Panc1 (cell line): ENCODE data around the gene INPP4A. TPM values are rescaled to one million over a fixed set of nuclear protein-coding genes. Genes with fewer than 3 reads are reported as not detected.

Source experiments
- ATAC-seq: fragments of 200-7000 bp; cut with Tn5 transposase; 2 replicates; pipeline ENCODE4 v1.9.1; 2020; ENCODE audit warnings: mild to moderate bottlenecking, moderate library complexity
- BruUV-seq: library from RNA; stranded (reverse); fragments of 400-500 nt; replicated peaks from 2 replicates; lab custom pipeline; 2021; lab: Mats Ljungman, UMichigan
- CTCF ChIA-PET: fragments of 300-600 bp; sonication (Branson Sonifier 250); formaldehyde crosslinking; loops from one replicate; lab custom pipeline; 2022; ENCODE audit warnings: antibody characterized with exemption; lab: Charles Lee
- POLR2A ChIA-PET: fragments of 300-600 bp; sonication (Branson Sonifier 250); formaldehyde crosslinking; loops from one replicate; lab custom pipeline; 2022; ENCODE audit warnings: antibody characterized with exemption; lab: Charles Lee
- DNase-seq: peaks from one replicate; pipeline ENCODE4 v3.0.0-alpha.2; 2010; ENCODE audit warnings: low read depth, low spot score
- H3K27ac ChIP-seq: 2 replicates; pipeline ENCODE4 v1.5.1; 2011; ENCODE audit warnings: mild to moderate bottlenecking, low read length, inconsistent platforms
- H3K27me3 ChIP-seq: fragments of 200-500 bp; sonication (Bioruptor generic); 2 replicates; pipeline ENCODE4 v1.6.0; 2014; ENCODE audit warnings: low read length, inconsistent platforms; ENCODE audit not compliant: control insufficient read depth, insufficient read depth
- H3K36me3 ChIP-seq: fragments of 200-500 bp; sonication (Bioruptor generic); 2 replicates; pipeline ENCODE4 v1.5.1; 2014; ENCODE audit warnings: inconsistent platforms, mild to moderate bottlenecking, low read length, moderate library complexity; ENCODE audit not compliant: control insufficient read depth, insufficient read depth
- H3K4me1 ChIP-seq: 2 replicates; pipeline ENCODE4 v1.5.1; 2011; ENCODE audit warnings: inconsistent platforms, mild to moderate bottlenecking, low read length, moderate library complexity; ENCODE audit not compliant: control insufficient read depth, insufficient read depth
- H3K4me3 ChIP-seq, 2 experiments: 2 replicates each; pipeline ENCODE4 v1.5.1; 2011 to 2012; ENCODE audit warnings: low read depth in 2 of 2, low read length in 2 of 2, mild to moderate bottlenecking in 2 of 2, inconsistent platforms in 1 of 2, moderate library complexity in 1 of 2
- H3K9me3 ChIP-seq: fragments of 200-500 bp; sonication (Bioruptor generic); 2 replicates; pipeline ENCODE4 v1.5.1; 2014; ENCODE audit warnings: low read depth, mild to moderate bottlenecking, inconsistent platforms, low read length, moderate library complexity; ENCODE audit not compliant: control insufficient read depth, insufficient read depth
- CTCF ChIP-seq: fragments of 450-650 bp; IDR thresholded peaks from 2 replicates; pipeline ENCODE4 v1.5.1; 2017; ENCODE audit warnings: mild to moderate bottlenecking
- POLR2AphosphoS5 ChIP-seq: IDR thresholded peaks from 2 replicates; pipeline ENCODE4 v1.6.1; 2012; ENCODE audit warnings: mild to moderate bottlenecking, low read depth, low read length, moderate library complexity
- REST ChIP-seq, 2 experiments: IDR thresholded peaks; 2 replicates each; pipeline ENCODE4 v1.6.1; 2011 to 2012; ENCODE audit warnings: low read depth in 2 of 2, control low read depth in 1 of 2, low read length in 1 of 2, mild to moderate bottlenecking in 1 of 2, moderate library complexity in 1 of 2; ENCODE audit not compliant: insufficient read depth in 1 of 2
- SIN3A ChIP-seq: IDR thresholded peaks from 2 replicates; pipeline ENCODE4 v1.6.1; 2012; ENCODE audit warnings: low read depth, mild to moderate bottlenecking, low read length, moderate library complexity, borderline replicate concordance; ENCODE audit not compliant: insufficient read depth
- TCF7L2 ChIP-seq: IDR thresholded peaks from 2 replicates; pipeline ENCODE4 v1.6.1; 2011; ENCODE audit warnings: mild to moderate bottlenecking, low read depth, low read length, inconsistent platforms
- in situ Hi-C: cut with HindIII; loops from 2 replicates; pipeline ENCODE4 v1.10.0; 2016; ENCODE audit warnings: low sequenced_read_pairs, low pct_unique_long_range_greater_than_20kb
- intact Hi-C: fragments of 100-400 bp; cut with micrococcal nuclease; formaldehyde crosslinking; loops from one replicate; pipeline ENCODE4 v1.10.0; 2022; ENCODE audit not compliant: unreplicated experiment
- total RNA-seq: library from RNA; stranded (reverse); gene quantifications from one replicate; pipeline ENCODE4 v1.2.1, GENCODE V29; 2021; ENCODE audit not compliant: unreplicated experiment

Gene INPP4A
- total RNA-seq, 1 experiment from 2014 or later, result 22.9 TPM

DNA sequence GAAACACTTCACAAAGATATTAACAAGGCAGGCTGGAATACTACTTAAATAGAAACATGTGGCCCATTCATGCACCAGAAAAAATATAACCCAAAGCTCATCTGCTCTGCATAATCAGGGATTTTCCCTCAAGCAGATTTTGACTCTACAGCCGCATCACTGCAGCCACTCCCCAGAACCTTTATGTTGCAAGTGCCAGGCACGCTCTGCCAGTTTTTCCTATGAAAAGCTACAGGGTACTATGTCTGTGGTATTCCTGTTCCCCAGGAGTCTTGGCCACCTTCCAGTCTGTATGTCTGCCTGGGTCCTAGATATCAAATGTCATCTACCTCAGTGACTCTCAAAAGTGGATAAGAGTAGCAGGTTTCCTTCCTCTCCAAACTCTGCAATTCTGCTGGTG lies 159.9 kb downstream of the INPP4A start:
- Histone ChIP-seq H3K4me3 (no peak overlapping the region), H3K9me3 (no peaks in the 10 kb centered on the region), H3K27ac (no peak overlapping the region), H3K27me3 (no peaks in the 10 kb centered on the region), H3K36me3 (peaks cover 18% of the 10 kb centered on the region), H3K4me1 (peaks cover 11% of the 10 kb centered on the region)
- POLR2A ChIA-PET, result no interaction called here
- TF ChIP-seq REST (IDR thresholded peaks at IDR 0.05; ENCODE audit: insufficient read depth in 1 of 2, low read depth in 2 of 2, low read length in 1 of 2) (no peak), CTCF (no peak), TCF7L2 (no peak), POLR2AphosphoS5 (no peak), SIN3A (no peak)
- in situ Hi-C loops, result no loop called here
- no TSS peak for BruUV-seq
- ATAC-seq (no peak), DNase-seq (no peak)
- intact Hi-C loops, result no loop called here
- CTCF ChIA-PET, result no interaction called here

DNA sequence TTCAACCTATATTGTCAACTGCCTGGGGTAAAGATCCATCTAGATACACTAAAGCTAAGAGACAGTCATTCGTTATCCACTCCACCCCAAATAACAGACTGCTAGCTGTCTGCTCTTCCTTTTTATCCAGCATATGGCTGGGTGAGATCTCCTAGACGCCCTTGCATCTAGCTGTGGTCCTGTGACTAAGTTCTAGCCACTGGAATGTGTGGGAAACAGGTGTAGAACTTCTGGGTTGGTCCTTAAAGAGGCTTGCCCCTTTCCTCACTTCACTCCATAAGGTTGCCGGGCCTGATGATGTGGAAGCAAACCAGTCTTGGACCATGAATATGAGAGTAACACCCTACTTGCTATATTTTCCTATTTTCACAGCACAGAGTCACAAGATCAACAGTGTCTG lies 160.4 kb downstream of the INPP4A start:
- Histone ChIP-seq H3K27ac (no peak overlapping the region), H3K36me3 (peaks cover 16% of the 10 kb centered on the region), H3K4me3 (no peak overlapping the region), H3K9me3 (no peaks in the 10 kb centered on the region), H3K27me3 (no peaks in the 10 kb centered on the region), H3K4me1 (peaks cover 16% of the 10 kb centered on the region)
- CTCF ChIA-PET, result no interaction called here
- DNase-seq (no peak), ATAC-seq (no peak)
- POLR2A ChIA-PET, result no interaction called here
- in situ Hi-C loops (no loop called here), intact Hi-C loops (no loop called here)
- no TSS peak for BruUV-seq
- TF ChIP-seq CTCF (no peak), TCF7L2 (no peak), SIN3A (no peak), REST (IDR thresholded peaks at IDR 0.05; ENCODE audit: insufficient read depth in 1 of 2, low read depth in 2 of 2, low read length in 1 of 2) (no peak), POLR2AphosphoS5 (no peak)
